ENCODE data around the gene TRAPPC2L. TPM values are rescaled to one million over a fixed set of nuclear protein-coding genes. Genes with fewer than 3 reads are reported as not detected.

The TRAPPC2L gene
- total RNA-seq, 1 donor from 2014 or later = 22.5 TPM

DNA sequence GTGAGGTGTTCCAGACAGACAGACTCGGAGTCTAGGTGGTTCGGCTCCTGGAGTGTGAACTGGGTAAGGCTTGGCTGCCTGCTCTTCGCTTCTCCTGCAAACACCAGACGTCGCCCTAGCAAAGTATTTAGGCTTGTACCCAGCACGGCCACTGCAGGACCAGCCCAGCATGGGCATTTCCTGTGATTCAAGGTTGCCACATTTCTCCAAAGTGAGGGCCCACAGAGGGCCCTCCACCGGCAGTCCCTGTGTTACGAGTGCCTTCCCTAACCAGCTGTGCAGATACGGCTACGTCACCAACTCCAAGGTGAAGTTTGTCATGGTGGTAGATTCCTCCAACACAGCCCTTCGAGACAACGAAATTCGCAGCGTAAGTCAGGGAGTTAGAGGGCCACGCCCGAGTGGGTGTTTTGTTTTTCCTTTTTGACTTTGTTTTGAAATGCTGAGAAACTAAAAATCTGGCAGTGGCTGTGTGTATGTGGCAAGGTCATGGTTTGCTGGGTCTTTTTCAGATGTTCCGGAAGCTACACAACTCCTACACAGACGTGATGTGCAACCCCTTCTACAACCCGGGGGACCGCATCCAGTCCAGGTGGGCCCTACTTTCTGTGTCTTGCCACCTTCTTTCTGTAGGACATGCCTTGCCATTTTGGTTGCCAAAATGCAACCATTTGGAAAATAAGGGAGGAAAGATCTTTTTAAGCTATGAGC is 2.6 kb downstream of the TRAPPC2L start:
- DNase-seq (ENCODE audit: low read depth) = no peak

DNA sequence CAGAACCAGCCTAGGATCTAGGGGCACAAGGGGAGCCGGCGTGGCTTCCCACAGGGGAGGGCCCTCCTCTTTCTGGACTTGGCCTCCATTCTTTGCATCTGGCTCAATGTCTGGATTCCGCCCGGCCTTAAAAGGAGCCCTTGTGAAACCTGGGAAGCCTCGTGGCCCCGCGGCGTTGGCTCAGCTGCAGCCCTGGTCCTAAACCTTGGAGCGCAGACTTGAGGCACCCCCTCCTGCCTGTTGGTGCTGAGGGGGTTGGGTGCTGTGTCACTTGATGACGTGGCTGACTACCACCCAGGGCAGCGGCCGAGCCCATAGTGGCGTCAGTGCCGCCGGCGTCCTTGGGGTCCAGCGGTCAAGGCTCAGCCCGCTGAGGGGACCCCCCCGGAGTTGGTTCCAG is 4.4 kb downstream of the TRAPPC2L start:
- no peak for DNase-seq (ENCODE audit: low read depth)

DNA sequence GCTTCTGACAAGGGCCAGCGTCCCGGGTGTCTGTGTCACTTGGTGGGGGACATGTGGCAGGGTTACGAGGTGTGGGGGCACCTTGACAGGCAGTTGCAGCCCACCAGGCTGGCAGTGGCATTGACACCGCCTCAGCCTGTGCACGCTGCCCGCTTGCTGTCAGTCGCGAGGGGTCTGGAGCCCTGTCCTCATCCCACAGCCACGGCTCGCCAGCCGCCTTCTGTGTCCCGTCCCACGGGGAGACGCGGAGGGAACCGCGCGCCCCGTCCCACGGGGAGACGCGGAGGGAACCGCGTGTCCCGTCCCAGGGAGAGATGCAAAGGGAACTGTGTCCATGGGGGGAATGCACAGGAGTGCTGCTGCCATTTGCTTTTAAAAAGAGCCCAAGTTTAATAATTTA is 6.0 kb downstream of the TRAPPC2L start:
- no peak for DNase-seq (ENCODE audit: low read depth)

DNA sequence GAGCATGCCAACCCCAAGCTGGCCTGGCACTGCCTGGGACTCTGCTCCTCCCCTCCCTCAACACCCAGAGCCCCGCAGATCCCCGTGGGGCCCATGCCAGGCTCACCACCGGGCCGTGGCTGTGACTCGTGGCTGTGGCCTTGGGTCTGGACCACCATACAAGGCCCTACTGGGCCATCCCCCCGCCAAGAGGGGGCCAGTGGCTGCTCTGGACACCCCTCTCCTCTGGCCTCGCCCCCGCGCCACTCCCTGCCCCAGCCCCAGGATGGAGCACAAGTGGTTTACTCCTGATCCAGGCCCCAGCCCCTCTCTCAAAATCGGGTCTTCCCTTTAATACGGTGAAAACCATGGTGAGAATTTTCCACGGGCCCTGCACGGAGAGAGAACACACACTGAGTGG is 6.5 kb downstream of the TRAPPC2L start:
- no peak for DNase-seq (ENCODE audit: low read depth)

DNA sequence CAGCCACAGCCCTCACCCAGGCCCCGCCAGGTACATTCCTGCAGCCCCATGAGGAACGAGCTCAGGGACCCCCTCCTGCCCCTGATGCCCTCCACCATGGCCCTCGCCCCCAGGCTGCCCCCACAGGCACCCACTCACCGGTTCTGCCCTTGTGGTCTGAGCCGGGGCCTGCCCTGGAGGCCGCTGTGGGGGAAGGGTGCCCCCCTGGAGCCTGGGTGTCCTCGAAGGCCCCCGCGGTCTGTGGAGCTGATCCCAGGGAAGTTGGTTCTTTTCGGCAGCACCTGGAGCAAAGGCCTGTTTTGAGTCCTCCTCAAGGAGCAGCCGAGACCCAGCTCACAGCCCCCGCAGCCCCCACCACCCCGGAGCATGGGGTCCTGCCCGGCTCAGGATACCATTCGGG is 7.2 kb downstream of the TRAPPC2L start:
- DNase-seq (ENCODE audit: low read depth) = no peak

DNA sequence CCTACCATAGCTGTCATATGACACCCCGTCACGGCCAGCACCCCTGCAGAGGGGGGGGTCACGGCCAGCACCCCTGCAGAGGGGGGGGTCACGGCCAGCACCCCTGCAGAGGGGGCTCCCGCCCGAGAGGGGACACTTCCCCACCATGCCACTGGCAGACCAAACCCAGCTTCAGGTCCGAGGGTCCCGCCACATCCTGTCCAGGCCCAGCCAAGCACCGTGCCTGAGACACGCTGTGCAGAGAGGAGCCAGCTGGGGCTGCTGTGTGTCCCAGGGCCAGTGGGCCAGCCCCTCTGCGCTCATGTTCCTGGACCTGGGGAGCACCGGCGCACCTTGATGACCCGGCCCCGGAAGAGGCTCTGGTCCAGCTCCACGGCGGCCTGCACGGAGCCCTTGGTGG is 7.6 kb downstream of the TRAPPC2L start:
- no peak for DNase-seq (ENCODE audit: low read depth)

DNA sequence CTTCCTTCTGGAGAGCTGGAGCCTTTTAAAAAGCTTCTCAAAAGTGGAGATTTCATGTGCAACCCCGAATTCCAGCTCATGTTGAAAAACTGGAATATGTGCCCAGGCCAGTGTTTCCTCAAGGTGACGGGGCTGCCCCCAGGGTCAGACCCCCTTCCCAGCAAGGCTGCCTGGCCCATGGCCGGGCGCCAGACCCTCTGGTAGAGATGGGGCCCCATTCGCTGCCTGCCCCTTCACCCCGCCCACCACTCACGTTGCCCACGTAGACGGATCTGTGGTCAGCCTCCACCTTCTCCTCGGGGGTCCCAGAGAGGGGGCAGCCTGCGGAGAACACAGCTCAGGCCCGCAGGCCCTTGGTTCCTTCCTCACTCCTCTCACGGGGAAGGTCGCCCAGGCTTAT is 8.4 kb downstream of the TRAPPC2L start:
- DNase-seq (ENCODE audit: low read depth) = no peak

DNA sequence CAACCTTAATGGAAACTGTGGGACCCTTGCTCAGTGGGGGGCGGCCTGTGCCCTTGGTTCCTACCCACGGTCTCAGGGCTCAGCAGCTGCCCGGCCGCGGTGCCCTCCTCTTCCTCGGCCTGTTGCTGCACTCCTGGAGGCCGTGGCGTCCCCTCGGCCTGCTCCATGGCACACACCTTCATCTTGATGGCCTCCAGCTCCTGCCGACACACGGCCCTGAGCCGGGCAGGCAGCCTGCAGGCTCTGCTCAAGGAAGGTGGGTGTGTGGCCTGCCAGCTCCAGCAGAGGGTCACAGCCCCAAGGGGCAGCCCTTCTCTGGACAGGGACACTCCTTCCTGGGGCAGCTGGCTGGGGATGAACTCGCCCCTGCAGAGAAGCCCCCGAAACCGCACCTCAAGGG is 8.8 kb downstream of the TRAPPC2L start:
- no peak for DNase-seq (ENCODE audit: low read depth)

DNA sequence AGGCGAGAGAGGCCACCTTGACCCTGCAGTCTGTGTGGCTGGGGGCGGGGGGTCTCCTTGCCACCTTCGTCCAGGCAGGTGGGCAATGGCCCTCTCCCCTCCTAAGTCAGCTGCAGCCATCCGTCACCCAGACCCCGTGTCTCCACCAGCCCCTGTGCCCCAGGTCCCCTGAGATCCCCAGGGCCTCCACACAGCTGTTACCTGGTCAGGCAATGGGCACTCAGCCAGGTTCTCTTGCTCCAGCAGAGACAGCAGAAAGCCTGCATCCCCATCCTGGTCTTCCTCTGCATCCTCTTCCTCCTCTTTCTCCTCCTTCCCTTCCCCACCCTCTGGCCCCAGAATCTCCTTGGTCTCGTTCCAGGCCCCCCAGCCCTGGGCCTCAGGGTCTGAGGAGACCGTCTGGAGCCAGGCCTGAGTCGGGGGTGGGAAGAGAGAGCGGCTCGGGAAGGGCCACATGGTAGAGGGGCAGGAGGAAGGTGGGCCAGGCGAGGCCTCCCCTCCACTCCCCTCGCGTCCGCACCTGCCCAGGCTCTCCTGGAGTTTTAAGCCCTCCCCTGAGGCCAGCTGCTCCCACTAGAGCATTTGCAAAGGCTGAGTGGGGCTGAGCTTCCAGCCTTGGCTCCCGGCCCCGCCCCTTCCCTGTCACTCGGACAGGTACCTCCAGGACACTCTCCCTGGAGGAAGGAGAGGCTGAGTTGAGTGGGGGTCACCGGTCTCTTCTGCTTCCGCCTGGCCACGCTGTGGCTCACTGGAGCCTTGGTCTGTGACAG is 9.4 kb downstream of the TRAPPC2L start, which contains the start of gene PABPN1L:
PABPN1L (minus strand) TSS at position 510 of the 770 bp plus-strand sequence; CDS start at position 456, 54 bp downstream.
- no peak for DNase-seq (ENCODE audit: low read depth)

DNA sequence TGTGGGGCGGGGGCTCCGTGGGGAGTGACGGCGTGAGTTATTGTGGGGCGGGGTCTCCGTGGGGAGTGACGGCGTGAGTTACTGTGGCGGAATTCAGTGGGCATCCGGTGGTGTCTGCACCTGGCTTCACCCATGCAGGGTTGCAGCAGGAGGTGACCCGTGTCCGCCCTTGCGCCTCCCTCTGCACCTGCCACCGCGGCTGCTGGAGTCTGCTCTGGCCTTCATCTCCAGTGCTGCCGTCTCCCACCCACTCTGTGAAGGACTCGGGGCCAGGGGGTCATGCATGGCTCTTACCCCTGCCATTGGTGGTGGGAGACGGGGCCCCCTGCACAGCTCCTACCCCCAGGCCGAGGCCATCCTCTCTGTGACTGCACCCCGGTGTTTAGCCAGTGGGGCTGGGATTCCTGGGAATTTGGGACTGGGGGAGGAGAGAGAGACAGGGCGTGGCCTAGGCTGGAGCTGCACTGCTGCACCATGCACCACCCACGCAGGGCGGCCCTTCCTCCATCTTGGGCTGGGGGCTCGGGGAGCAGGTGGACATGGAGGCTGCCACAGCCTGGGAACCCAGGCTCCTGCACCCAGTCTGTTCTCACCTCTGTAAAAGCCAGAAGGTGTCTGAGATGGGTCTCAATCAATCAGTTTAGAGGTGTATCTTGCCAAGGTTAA is 10.8 kb downstream of the TRAPPC2L start:
- no peak for DNase-seq (ENCODE audit: low read depth)

DNA sequence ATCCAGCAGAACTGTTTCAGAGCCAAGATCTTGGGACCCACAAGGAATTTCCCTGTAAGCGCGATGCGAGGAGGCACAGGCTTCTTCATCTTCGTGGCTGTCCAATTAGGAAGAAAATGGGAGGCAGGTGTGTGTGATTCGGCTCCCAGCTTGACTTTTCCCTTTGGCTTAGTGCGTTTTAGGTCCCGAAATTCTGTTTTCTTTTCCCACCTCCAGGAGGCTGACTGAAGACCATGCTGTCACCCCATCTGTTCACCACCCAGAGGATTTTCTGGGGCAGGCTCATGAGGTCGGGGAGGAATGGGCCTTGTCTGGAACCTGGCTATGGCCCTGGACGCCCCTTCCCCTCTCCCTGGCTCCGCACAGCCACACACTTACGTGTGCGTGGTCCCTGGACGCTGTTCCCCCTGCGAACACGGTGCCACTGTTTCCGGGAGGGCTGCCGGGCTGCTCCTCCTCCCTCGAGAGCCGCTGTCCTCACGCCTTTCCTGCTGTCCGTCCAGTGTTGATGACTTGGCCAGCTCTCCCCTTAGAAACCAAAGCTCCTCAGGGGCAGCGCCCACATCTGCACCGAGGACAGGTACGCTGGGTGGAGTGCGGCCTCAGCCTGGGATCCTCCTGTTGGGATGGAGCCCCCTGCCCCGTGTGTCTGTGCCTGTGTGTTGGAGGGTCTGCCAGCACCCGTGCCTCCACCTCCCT is 12.2 kb downstream of the TRAPPC2L start:
- no peak for DNase-seq (ENCODE audit: low read depth)

DNA sequence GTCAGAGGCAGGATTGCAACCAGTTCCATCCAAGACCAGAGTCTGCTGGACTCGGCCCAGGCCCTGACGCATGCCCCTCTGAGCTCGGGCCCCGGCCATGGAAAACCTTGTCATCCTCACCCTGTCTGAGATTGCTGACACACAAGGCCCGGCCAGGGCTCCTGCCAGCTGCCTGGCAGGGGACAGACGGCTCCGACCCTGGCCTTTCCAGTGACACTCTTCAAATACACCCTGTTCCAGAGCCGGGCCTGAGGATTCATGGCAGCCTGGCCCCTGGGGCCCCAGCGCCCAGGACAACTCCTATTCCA is 12.7 kb downstream of the TRAPPC2L start:
- no peak for DNase-seq (ENCODE audit: low read depth)

DNA sequence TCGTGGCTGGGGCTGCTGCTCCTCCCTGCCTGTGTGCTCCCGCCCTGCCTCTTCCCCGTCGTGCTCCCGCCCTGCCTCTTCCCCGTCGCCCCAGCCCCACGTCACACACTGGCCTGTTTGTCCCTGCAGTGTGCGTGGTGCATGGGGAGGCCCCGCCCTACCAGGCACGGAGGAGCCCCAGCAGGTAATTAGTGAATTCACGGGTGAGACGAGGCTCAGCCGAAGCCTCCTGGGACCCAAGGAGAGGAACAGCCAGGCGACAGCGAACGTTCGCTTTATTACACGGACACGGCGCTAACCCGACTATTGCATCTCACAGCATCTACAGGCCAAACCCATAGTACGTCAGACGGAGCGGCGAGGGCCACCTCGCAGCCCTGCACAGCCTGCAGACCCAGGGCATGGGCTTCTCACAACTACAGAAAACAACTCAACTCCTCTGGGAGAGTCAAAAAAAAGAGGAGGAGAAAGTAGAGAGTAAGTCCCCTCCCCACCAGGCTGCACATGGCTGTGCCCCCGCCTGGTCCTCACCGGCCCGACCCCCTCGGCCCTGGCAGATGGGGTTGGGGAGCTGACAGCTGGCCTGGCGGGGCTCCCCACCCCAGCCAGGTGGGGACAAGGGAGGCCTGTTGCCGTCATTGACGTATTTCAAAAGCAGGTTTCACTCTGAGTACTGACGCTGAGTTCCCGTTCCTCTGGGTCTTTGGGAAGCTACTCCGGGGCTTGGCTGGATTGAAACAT is 13.9 kb downstream of the TRAPPC2L start:
- no peak for DNase-seq (ENCODE audit: low read depth)

DNA sequence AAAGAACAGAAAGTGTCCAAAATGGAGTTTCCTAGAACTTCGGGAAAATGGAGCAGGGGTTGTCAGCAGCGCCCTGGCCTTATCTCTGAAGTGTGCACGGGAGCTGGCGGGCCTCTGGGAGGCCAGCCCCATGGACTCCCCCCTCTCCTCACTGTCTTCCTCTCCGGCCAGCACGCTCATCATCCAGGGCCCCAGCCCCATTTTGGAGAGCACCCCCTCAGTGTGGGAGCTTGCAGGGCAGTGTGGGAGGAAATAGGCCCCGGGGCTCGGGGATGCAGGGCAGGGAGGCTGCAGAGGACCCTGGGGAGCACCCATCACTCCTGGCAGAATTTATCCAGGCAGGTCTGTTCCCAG is 14.4 kb downstream of the TRAPPC2L start:
- no peak for DNase-seq (ENCODE audit: low read depth)

DNA sequence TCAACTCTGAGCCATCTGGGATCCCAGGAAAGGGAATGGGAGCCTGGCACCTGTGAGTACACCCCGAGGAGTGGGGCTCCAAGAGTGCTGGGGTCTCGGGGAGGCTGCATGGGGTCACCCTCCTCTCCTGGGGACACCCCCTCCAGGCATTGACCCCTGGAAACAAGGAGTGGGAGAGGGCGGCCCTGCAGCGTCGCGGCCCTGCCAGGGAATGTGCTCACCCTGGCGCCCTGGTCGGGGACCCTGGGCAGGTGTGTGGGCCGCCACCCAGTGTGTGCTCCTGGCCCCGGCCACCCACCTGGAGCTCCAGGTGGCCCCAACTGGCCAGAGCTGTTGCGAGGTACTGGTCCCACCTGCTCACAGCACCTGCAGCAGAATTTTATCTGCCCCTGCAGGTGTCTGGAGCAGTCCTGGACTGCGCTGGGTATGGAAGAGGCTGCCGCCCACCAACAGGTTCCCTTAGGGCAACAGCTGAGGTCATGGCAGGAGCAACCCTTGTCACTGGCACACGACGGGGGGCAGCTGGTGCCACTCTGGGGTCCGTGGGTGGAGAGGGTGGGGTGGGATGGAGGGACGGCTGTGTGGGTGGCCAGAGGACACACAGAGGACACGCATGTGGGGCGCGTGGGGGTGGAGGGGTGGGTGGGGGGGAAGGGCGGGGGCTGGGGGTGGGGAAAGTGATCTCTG is 14.9 kb downstream of the TRAPPC2L start:
- DNase-seq (ENCODE audit: low read depth) = no peak

DNA sequence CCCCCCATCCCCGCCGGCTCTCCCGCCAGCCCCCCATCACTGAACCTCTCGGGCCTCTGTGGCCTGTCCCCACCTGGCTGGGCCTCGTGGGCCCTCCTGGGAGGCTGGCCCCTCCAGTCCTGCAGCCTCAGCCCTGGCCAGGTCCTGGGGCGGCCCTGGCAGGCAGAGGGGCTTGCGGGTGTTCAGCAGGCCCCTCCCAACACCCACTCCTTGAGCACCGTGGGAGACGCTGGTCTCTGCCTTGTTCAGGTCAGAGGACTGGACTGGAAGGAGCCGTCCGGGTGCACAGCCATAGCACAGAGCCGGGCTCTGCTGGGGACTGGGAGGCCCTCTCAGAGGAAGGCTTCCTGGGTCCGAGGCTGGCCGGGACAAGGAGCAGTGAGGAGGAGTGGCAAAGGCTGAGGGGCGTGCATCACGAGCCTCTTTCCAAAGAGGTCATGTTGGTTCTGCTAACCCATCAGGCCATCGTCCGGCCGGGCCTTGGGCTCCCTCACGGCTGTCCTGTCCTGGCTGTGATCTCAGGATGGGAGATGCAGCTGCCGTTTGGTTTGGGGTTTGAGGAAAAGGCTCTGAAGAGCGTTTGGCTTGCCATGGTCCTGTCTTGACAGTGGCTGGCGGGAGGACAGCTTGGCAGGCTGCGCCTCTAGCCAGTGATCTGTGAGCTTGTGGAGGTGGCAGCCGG is 15.9 kb downstream of the TRAPPC2L start:
- DNase-seq (ENCODE audit: low read depth) = no peak

DNA sequence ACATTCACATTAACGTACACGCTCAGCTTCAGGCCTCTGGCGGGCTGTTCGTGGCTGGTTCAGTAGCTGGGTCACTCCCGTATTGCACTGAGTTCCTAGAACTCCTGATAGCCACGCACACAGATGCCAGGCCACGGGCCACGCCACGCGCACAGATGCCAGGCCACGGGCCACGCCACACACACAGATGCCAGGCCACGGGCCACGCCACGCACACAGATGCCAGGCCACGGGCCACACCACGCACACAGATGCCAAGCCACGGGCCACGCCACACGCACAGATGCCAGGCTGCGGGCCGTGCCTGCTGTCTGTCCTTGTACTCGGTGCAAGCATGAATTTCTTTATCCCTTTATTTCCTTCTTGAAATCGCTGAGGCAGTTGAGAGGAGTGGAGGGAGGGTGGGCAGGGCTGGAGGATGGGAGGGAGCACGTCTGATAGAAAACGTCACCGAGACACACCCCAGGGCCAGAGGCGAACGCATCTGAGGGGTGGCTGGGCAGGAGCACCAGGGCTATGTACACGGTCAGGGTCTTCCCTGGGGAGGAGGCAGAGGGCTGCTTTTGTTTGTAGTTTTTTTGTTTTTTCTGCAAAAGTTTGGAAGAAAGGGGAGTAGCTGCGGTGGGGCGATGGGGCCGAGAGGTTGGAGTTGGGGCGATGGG is 18.1 kb downstream of the TRAPPC2L start:
- no peak for DNase-seq (ENCODE audit: low read depth)

DNA sequence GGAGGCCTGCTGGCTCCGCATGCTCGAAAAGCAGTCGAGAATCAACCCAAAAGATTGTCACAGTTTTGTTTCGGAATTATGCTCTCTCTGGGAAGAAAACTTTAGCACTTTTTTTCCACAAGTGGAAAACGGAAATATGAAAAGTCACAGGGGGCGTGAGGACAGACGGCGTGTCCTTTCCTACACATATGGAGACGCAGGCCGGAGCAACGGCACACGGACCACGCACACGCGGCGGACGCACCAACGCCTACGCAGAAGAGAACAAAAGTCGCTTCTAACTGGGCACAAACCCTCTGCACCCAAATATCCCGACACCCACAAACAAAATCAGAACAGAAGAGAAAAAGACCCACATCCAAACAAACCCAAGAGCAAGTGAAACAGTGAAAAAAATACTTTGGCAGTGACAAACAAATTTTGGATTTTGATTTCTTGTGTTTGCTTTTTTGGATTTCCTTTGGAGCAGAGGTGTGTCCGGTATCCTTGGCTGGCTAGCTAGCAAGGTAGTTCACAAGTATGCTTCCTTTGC is 18.8 kb downstream of the TRAPPC2L start:
- no peak for DNase-seq (ENCODE audit: low read depth)

DNA sequence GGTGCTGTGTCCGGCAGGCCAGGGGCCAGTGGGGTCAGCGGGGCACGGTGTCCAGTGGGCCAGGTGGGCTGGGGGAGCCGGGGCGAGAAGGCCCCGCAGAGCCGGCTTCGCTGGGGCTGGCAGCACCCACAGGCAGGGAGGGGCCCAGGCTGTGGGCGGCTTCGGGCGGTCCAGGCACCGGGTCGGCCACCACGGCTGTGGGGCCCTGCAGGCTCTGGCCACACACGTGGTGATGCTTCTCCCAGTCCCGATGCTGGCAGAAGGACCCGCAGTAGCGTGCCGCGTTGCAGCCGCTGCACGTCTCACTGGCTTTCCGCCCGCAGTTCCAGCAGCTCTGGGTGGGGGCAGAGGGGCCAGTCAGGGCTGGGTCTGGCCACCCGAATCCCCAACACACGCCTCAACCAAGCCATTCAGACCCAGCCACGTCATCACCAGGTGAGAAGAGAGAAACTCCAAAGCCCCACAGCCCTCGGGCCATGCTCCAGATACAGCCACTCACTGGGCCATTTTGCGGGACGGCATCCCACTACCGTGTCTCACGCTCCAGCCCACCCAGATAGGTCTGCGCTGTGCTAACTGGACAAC is 20.1 kb downstream of the TRAPPC2L start:
- no peak for DNase-seq (ENCODE audit: low read depth)
